H9 (cell line): ENCODE data around the gene PRSS23. TPM values are rescaled to one million over a fixed set of nuclear protein-coding genes. Genes with fewer than 3 reads are reported as not detected.

Experiments
- DNase-seq: peaks from one replicate; pipeline ENCODE4 v3.0.0-alpha.2; 2017
- H2AFZ ChIP-seq: one replicate; pipeline ENCODE4 v1.6.1; 2013; ENCODE audit warnings: mild to moderate bottlenecking, low read length, control low read depth, moderate library complexity
- H2AK5ac ChIP-seq: 2 replicates; pipeline ENCODE4 v1.6.1; 2013; ENCODE audit warnings: low read length, control low read depth, mixed read lengths; ENCODE audit not compliant: insufficient read length
- H2BK120ac ChIP-seq: one replicate; pipeline ENCODE4 v1.6.1; 2013; ENCODE audit warnings: low read depth, mild to moderate bottlenecking, low read length, control low read depth, inconsistent platforms; ENCODE audit not compliant: poor library complexity, severe bottlenecking
- H2BK12ac ChIP-seq: 2 replicates; pipeline ENCODE4 v1.6.1; 2013; ENCODE audit warnings: low read length, control low read depth, mixed read lengths, low read depth; ENCODE audit not compliant: insufficient read length
- H2BK15ac ChIP-seq: 2 replicates; pipeline ENCODE4 v1.6.1; 2013; ENCODE audit warnings: low read depth, low read length, control low read depth
- H2BK20ac ChIP-seq: one replicate; pipeline ENCODE4 v1.6.1; 2013; ENCODE audit warnings: low read depth, mild to moderate bottlenecking, low read length, control low read depth, inconsistent platforms; ENCODE audit not compliant: poor library complexity, severe bottlenecking
- H2BK5ac ChIP-seq: 2 replicates; pipeline ENCODE4 v1.6.1; 2013; ENCODE audit warnings: low read length, control low read depth, mixed read lengths; ENCODE audit not compliant: insufficient read length
- H3K14ac ChIP-seq: 2 replicates; pipeline ENCODE4 v1.6.1; 2013; ENCODE audit warnings: low read length, control low read depth; ENCODE audit not compliant: insufficient read depth
- H3K18ac ChIP-seq: 2 replicates; pipeline ENCODE4 v1.6.1; 2013; ENCODE audit warnings: low read depth, mild to moderate bottlenecking, mixed read lengths, low read length, control low read depth; ENCODE audit not compliant: insufficient read length
- H3K23ac ChIP-seq: 2 replicates; pipeline ENCODE4 v1.6.1; 2013; ENCODE audit warnings: low read length, control low read depth, mixed read lengths, low read depth; ENCODE audit not compliant: insufficient read length
- H3K23me2 ChIP-seq: 2 replicates; pipeline ENCODE4 v1.6.1; 2013; ENCODE audit warnings: low read depth, mild to moderate bottlenecking, mixed read lengths, low read length, control low read depth; ENCODE audit not compliant: insufficient read length, poor library complexity, severe bottlenecking
- H3K27ac ChIP-seq: 2 replicates; pipeline ENCODE4 v1.5.1; 2013; ENCODE audit warnings: low read length, control low read depth, mixed read lengths, low read depth; ENCODE audit not compliant: insufficient read length
- H3K27me3 ChIP-seq: 2 replicates; pipeline ENCODE4 v1.6.1; 2013; ENCODE audit warnings: low read length, control low read depth, inconsistent platforms; ENCODE audit not compliant: insufficient read depth
- H3K4ac ChIP-seq: 2 replicates; pipeline ENCODE4 v1.6.1; 2013; ENCODE audit warnings: low read depth, mild to moderate bottlenecking, control low read depth, inconsistent platforms, low read length, moderate library complexity
- H3K4me1 ChIP-seq: 2 replicates; pipeline ENCODE4 v1.6.1; 2013; ENCODE audit warnings: low read length, control low read depth, inconsistent platforms; ENCODE audit not compliant: insufficient read depth
- H3K4me2 ChIP-seq: 2 replicates; pipeline ENCODE4 v1.6.1; 2013; ENCODE audit warnings: low read length, control low read depth, mixed read lengths; ENCODE audit not compliant: insufficient read length, insufficient read depth
- H3K56ac ChIP-seq: 2 replicates; pipeline ENCODE4 v1.6.1; 2013; ENCODE audit warnings: low read depth, mild to moderate bottlenecking, mixed read lengths, low read length, control low read depth; ENCODE audit not compliant: insufficient read length
- H3K79me1 ChIP-seq: 2 replicates; pipeline ENCODE4 v1.6.1; 2013; ENCODE audit warnings: low read depth, mild to moderate bottlenecking, moderate library complexity, low read length, control low read depth, inconsistent platforms; ENCODE audit not compliant: insufficient read depth, poor library complexity, severe bottlenecking
- H3K79me2 ChIP-seq: 2 replicates; pipeline ENCODE4 v1.6.1; 2013; ENCODE audit warnings: low read length, control low read depth, inconsistent platforms; ENCODE audit not compliant: insufficient read depth
- H3K9ac ChIP-seq: 2 replicates; pipeline ENCODE4 v1.6.1; 2013; ENCODE audit warnings: low read length, control low read depth, mixed read lengths; ENCODE audit not compliant: insufficient read length; ENCODE audit errors: extremely low read depth
- H3K9me3 ChIP-seq: one replicate; pipeline ENCODE4 v1.6.1; 2013; ENCODE audit warnings: low read depth, low read length, inconsistent platforms; ENCODE audit not compliant: control insufficient read depth
- H3T11ph ChIP-seq: one replicate; pipeline ENCODE4 v1.6.1; 2013; ENCODE audit warnings: mild to moderate bottlenecking, low read length, control low read depth, inconsistent platforms
- H4K20me1 ChIP-seq: one replicate; pipeline ENCODE4 v1.6.1; 2013; ENCODE audit not compliant: control insufficient read depth, insufficient read length, insufficient read depth
- H4K5ac ChIP-seq: 2 replicates; pipeline ENCODE4 v1.6.1; 2013; ENCODE audit warnings: low read depth, mild to moderate bottlenecking, mixed read lengths, low read length, control low read depth; ENCODE audit not compliant: insufficient read length
- H4K8ac ChIP-seq: replicated peaks from 2 replicates; pipeline ENCODE4 v1.6.1; 2013; ENCODE audit warnings: low read length, control low read depth, mixed read lengths, low read depth; ENCODE audit not compliant: insufficient read length
- H4K91ac ChIP-seq: 2 replicates; pipeline ENCODE4 v1.6.1; 2013; ENCODE audit warnings: low read depth, mild to moderate bottlenecking, moderate library complexity, mixed read lengths, low read length, control low read depth; ENCODE audit not compliant: insufficient read length
- H3K27ac Mint-ChIP-seq, 3 experiments: 2 replicates in 2 of 3; 3 replicates in 1 of 3; pipeline ENCODE4 v1.8.0; 2020 to 2021; ENCODE audit warnings: mixed read lengths in 3 of 3, mild to moderate bottlenecking in 1 of 3, moderate library complexity in 1 of 3
- H3K27me3 Mint-ChIP-seq: 2 replicates; pipeline ENCODE4 v1.8.0; 2021; ENCODE audit warnings: low read depth, mild to moderate bottlenecking, moderate library complexity, mixed read lengths
- H3K36me3 Mint-ChIP-seq, 3 experiments: 2 replicates in 2 of 3; 3 replicates in 1 of 3; pipeline ENCODE4 v1.8.0; 2020 to 2021; ENCODE audit warnings: low read depth in 3 of 3, mixed read lengths in 3 of 3; ENCODE audit not compliant: insufficient read depth in 1 of 3
- H3K4me1 Mint-ChIP-seq, 2 experiments: 2 replicates each; pipeline ENCODE4 v1.8.0; 2020; ENCODE audit warnings: mixed read lengths in 2 of 2
- H3K4me3 Mint-ChIP-seq, 2 experiments: 2 replicates in 1 of 2; 3 replicates in 1 of 2; pipeline ENCODE4 v1.8.0; 2020 to 2021; ENCODE audit warnings: mild to moderate bottlenecking in 2 of 2, mixed read lengths in 2 of 2, moderate library complexity in 1 of 2
- H3K9me3 Mint-ChIP-seq, 2 experiments: 2 replicates in 1 of 2; 3 replicates in 1 of 2; pipeline ENCODE4 v1.8.0; 2020; ENCODE audit warnings: mild to moderate bottlenecking in 2 of 2, mixed read lengths in 2 of 2, moderate library complexity in 1 of 2
- WGBS: extraction: QIAGEN DNeasy Blood & Tissue Kit; methylation state at CpG from one replicate; pipeline ENCODE4 v1.1.7; 2013; ENCODE audit warnings: missing lambda C conversion rate, low lambda C conversion rate, mixed read lengths; ENCODE audit not compliant: insufficient read length; ENCODE audit errors: extremely low coverage; 5-methylcytosine and 5-hydroxymethylcytosine counted together
- total RNA-seq: library from RNA; stranded (reverse); gene quantifications from 2 replicates; pipeline ENCODE4 v1.2.1, GENCODE V29; 2021
- TF ChIP-seq, protein P1 (sequence below): fragments of 200-600 bp; sonication (generic); conservative IDR thresholded peaks from 3 replicates; pipeline ENCODE4 v1.8.0; 2021; ENCODE audit warnings: antibody characterized with exemption, mild to moderate bottlenecking

PRSS23 gene
- total RNA-seq, 1 experiment from 2014 or later, result 6.9 TPM

DNA sequence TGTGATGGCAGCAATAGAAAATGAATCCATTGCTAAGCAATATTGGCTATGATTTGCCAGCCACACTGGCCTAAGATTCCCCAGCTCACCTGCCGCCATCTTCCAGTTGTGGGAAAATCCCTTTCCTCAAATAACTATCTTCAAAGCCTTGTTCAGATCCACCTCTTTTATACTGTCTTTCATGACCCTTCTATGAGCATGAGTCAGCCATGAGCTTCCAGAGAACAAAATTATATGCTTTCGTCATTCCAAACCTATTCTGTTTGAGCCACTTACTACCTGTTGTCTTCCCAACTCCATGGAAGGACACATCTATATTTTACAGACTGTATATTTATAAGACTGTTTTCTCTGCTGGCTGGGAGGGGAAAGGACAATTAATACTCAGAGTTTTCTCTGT is 25.0 kb upstream of the PRSS23 start:
- Histone ChIP-seq H3K9ac (no peak overlapping the region), H4K8ac (no peak overlapping the region), H3K27me3 (no peaks in the 10 kb centered on the region), H3K79me1 (no peaks in the 10 kb centered on the region), H2BK120ac (no peak overlapping the region), H3K9me3 (no peaks in the 10 kb centered on the region), H2BK5ac (no peak overlapping the region), H3K23ac (no peak overlapping the region), H4K91ac (no peak overlapping the region), H4K5ac (no peak overlapping the region), H3K23me2 (no peaks in the 10 kb centered on the region), H2BK12ac (no peak overlapping the region), H3K4me2 (no peak overlapping the region), H3K56ac (no peak overlapping the region), H2BK20ac (no peak overlapping the region), H3K18ac (no peak overlapping the region), H4K20me1 (no peaks in the 10 kb centered on the region), H3K27ac (no peak overlapping the region), H2AK5ac (no peak overlapping the region), H3K4ac (no peak overlapping the region), H3K4me1 (no peaks in the 10 kb centered on the region), H3K14ac (no peak overlapping the region), H2BK15ac (no peak overlapping the region), H3K79me2 (no peaks in the 10 kb centered on the region), H3T11ph (no peak overlapping the region), H2AFZ (no peak overlapping the region)
- DNase-seq, result no peak
- peaks cover 10 to 13% of the 10 kb centered on the region in 2 experiments; a peak in 4 of 5 replicates for H3K9me3 Mint-ChIP-seq
- no CpG with 5 or more reads among the region's 2 CpGs for WGBS
- H3K27ac Mint-ChIP-seq, result no peak overlapping the region
- H3K4me1 Mint-ChIP-seq, result no peaks in the 10 kb centered on the region
- H3K4me3 Mint-ChIP-seq, result no peak overlapping the region
- TF ChIP-seq, protein P1, sequence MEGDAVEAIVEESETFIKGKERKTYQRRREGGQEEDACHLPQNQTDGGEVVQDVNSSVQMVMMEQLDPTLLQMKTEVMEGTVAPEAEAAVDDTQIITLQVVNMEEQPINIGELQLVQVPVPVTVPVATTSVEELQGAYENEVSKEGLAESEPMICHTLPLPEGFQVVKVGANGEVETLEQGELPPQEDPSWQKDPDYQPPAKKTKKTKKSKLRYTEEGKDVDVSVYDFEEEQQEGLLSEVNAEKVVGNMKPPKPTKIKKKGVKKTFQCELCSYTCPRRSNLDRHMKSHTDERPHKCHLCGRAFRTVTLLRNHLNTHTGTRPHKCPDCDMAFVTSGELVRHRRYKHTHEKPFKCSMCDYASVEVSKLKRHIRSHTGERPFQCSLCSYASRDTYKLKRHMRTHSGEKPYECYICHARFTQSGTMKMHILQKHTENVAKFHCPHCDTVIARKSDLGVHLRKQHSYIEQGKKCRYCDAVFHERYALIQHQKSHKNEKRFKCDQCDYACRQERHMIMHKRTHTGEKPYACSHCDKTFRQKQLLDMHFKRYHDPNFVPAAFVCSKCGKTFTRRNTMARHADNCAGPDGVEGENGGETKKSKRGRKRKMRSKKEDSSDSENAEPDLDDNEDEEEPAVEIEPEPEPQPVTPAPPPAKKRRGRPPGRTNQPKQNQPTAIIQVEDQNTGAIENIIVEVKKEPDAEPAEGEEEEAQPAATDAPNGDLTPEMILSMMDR, result no peak
- peaks cover 1% of the 10 kb centered on the region; the same call in 1 of the 2 replicates for H3K27me3 Mint-ChIP-seq
- peaks cover 5 to 9% (median 6%) of the 10 kb centered on the region in 3 experiments; a peak in 5 of 7 replicates for H3K36me3 Mint-ChIP-seq
